Hepatic stellate cell (primary cell): ENCODE data around the gene TFB1M.
"Not testable (repeated sequence)": the region's sequence is repeated elsewhere in the genome, so short reads cannot be mapped to it uniquely, and the experiment has no call there.

Source experiments
- DNase-seq: peaks from one replicate; pipeline ENCODE4 v3.0.0; 2011; ENCODE audit warnings: low spot score

The TFB1M gene

GRCh38 chr6:155235087-155235486 lies 79.2 kb downstream of the TFB1M start:
- no peak for DNase-seq

- no peak for DNase-seq
These were observed 79.6 kb downstream of the TFB1M start for GRCh38 chr6:155234687-155235086.

DNA sequence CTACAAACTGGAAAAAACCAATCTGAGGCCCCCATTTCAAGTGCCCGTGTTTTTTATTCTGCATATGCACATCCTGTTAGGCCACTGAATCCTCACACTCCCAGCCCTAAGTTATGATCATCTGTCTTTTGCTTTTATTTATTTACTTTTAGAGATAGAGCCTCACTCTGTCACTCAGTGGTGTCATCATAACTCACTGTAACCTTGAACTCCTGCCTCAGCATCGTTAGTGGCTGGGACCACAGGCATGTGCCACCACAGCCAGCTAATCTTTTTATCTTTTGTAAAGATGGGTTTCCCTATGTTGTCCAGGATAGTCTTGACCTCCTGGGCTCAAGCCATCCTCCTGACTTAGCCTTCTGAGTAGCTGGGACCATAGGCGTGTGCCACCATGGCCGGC lies 80.1 kb downstream of the TFB1M start:
- no peak for DNase-seq

DNA sequence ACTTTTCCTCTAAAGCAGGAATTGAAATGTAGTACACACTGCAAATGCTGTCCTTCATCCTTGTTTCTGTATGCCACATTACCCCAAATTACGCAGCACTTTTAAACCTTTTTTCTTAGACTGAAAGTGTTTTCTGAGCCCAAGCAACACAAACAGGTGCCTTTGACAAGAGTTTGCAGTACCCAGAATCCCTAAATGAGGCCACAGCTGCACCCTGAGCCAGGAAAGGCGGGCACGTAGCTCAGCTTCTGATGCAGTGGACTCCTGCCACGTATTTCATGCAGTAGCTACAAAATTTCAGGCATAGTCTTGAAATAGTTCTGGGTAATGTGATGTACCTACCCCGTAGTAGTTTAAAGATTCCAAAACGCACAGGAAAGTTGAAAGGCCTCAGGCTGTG lies 81.4 kb downstream of the TFB1M start:
- no peak for DNase-seq

DNA sequence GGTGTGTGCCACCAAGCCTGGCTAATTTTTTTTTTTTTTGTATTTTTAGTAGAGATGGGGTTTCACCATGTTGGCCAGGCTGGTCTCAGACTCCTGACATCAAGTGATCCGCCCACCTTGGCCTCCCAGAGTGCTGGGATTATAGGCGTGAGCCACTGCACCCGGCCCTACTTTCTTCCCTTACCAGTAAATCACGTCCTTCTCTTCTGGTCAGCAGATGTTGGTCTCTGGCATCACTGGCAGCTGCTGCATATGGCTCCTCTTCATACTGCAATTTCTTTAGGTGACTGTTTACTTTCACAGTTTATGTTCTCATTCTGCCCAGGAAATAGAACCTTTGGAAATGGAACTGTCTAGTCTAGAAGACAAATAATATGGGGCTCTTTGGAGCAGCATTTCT lies 83.3 kb downstream of the TFB1M start:
- not testable (repeated sequence) for DNase-seq

DNA sequence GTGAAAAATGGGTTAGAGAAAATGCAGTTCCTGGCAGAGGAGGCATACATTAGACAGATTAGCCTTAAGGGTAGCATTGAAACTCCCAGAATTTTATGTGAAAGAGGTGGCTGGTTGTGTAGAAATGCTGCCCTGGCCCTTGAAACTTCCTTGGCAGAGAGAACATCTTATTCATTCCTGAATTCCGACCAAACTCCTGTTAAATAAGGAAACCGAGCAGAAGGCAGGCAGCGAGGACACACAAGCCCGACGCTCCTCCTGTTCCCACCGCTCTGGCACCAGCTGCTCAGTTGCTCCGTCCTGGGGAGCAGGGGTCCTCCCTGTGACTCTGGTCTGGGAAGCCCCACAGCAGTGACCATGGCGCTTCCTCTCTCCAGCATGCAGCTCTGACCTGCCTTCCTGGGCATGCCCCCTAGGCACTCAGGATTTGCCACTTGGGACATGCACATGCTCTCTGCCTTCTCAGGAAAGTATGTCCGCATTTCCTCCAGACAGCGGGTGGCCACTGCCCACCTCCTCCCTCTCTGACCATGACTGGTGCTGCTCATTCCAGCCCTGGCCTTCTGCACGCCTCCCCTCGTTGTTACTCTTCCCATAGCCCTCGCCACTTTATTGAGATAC lies 85.6 kb downstream of the TFB1M start:
- no peak for DNase-seq

- DNase-seq: no peak
These were observed 87.2 kb downstream of the TFB1M start for GRCh38 chr6:155227046-155227445.

DNA sequence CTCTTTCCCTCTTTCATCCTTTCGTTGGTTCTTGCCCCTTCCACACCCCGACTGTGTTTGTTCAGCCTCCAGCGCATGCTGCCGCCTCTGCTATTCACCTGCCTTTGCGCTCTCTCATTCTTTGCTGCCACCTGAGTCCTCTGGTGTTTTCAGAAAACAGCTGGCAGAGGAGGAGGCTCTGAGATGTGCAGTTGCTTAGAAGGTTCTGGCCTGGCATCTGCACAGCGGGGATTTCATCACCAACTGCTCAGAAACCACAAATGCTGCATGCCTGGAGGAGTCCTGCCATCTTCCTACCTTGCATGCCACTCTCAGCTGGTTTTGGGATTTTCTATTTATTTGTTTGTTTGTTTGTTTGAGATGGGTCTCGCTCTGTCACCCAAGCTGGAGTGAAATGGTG lies 89.7 kb downstream of the TFB1M start:
- DNase-seq: no peak

- peak; percentile 56 for DNase-seq
These were observed 90.4 kb downstream of the TFB1M start for GRCh38 chr6:155223646-155224451.

DNA sequence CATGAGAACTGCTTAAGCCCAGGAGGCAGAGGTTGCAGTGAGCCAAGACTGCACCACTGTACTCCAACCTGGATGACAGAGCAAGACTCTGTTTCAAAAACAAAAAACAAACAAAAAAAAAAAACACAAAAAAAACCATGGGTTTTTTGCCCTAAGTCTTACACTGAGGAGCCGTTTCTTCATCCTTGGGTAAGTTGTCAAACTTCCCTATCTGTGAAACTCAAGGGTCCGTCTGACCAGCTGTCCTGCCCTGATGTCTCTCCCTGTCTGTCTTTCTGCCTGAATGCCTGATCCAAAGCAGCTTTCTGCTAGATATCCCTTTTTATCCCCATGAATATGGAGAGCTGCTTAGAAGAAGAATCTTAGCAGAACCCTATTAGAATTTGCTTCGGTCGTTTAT lies 91.8 kb downstream of the TFB1M start:
- DNase-seq: no peak

GRCh38 chr6:155221086-155221485 lies 93.2 kb downstream of the TFB1M start:
- no peak for DNase-seq

- DNase-seq: no peak
These were observed 94.4 kb downstream of the TFB1M start for GRCh38 chr6:155219858-155220301.

DNA sequence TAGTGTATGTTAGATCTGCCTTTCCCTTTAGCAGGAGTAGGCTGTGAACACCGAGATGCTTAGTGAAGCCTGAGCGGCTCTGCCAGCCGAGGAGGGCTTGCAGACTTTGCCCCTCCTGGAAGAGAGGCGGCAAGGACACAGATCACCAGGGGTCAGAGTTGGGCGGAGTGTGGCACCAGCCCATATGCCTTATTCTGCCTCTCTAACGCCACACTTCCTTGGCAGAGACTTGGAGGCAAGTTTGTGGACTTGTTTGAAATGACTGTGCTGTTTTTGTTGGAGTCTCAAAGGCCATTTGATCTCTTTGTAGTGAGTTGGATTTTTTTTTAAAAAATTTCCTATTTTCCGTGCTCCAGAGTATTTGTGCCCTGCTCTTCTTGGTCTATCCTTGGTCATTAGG lies 95.0 kb downstream of the TFB1M start:
- DNase-seq: no peak

DNA sequence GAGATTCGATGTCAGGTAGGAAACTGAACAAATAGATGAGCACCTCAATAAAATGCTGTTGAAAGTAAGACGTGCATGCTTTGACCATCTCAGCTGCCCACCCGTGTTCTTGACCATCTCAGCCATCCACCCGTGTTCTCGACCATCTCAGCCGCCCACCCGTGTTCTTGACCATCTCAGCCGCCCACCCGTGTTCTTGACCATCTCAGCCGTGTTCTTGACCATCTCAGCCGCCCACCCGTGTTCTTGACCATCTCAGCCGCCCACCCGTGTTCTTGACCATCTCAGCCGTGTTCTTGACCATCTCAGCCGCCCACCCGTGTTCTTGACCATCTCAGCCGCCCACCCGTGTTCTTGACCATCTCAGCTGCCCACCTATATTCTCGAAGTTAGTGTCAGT lies 95.6 kb downstream of the TFB1M start:
- DNase-seq: not testable (repeated sequence)

- no peak for DNase-seq
These were observed 97.8 kb downstream of the TFB1M start for GRCh38 chr6:155216312-155217046.

GRCh38 chr6:155215906-155216305 lies 98.4 kb downstream of the TFB1M start:
- no peak for DNase-seq

DNA sequence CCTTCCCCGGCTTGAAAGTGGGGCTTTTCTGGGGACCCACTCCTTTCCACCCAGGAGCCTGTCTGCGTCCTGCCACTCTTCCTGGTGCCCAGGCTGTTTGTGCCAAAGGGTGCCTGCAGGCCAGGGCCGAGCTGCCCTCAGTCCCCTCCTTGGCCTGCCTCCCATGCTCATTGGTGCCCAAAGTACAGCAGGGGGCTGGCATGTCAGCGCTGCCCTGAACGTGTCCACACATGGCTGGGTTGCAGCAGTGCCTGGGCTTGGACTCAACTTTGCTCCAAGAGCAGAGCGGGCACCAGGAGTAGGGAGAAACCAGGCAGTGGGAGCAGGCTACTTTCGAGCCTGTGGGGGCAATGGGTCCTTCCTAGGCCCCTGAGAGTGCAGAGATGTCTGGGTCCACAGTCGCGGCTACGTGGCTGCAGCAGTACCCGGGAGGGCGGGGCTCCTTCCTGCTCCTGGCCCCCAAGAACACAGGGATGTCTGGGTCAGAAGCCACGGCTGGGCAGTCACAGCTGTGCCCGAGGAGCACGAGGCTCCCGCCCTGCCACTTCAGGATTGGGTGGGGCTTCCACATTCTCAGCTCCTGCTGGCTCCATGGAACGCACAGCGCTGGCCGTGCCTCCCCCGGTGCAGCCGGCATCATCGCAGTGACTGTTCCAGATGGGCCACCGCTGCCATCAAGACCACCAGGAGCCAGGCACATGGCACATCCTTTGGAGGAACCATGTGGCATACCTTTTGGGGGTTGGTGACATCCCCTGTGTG lies 100.5 kb downstream of the TFB1M start:
- no peak for DNase-seq

DNA sequence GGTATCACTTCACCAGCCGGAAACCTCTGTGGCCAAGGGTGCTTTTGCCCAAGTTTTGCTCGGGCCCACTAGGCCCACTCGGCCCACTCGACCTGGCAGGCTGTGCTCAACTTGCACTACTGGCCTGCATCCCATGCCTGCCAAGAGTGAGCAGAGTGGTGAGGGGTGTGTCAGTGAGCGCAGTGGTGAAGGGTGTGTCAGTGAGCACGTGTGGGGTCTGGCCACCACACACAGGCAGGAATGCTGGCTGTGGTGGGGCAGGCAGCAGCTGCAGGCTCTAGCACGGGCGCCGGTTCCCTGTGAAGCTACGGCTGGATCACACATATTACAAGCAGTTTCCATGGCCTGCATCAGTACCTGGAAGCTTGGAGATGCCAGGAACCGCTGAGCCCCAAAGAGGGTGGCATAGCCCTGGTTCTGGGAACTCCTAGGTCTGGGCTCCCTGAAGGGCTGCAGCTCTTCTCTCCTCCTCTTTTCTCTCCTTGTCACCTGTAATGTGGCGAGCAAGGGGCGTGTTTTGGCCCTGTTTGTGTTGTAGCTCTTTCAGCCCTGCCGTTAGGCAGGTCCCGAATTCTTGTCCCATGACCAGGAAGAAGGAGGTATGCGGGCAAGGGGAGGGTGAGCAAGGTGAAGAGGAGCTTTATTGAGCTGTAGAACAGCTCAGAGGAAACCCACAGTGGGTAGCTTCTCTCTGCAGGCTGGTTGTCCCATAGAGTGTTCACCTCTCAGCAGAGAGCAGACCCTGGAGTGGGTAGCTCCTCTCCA lies 101.5 kb downstream of the TFB1M start:
- DNase-seq: no peak

DNA sequence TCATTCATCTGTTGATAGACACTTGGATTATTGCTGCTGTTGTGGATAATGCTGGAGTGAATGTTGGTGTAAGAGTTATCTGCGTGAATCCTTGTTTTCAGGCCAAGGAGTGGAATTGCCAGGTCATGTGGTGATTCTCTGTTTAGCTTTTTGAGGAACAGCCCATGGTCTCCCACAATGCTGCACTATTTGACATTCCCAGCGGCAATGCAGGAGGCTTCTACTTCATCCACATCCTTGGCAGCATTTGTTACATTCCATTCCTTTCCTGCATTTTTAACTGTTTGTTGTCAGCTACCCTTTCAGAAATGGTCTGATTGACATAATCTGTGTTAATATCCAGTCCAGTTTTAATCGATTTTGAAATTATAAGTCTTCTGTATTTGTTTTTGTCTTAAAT lies 102.2 kb downstream of the TFB1M start:
- no peak for DNase-seq

DNA sequence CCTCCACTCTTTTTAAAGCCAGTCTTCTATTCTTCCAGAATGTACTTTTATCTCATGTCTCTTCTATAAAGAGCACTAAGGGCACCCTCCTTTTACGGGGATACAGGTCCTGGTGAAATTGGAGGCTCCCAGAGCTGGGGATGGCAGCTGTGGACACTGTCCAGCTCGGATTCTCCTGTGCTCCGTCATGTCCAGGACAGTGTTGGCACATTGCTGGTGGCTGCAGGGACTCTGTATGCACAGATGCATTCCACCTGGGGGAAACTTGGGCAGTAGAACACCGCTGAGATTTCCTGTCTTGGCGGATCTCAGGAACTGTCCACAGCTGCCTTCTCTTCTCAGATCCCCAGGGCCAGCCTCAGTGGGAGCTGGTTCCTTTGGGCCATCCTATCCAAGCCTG lies 107.1 kb downstream of the TFB1M start:
- no peak for DNase-seq
